HepG2 (cell line): ENCODE measurements around the gene CLCN1. TPM values are rescaled to one million over a fixed set of nuclear protein-coding genes. Genes with fewer than 3 reads are reported as not detected.

Experiments
- ESRRA ChIP-seq: sonication (generic); formaldehyde crosslinking; IDR thresholded peaks from 2 replicates; pipeline ENCODE4 v1.5.1; 2020; ENCODE audit warnings: mild to moderate bottlenecking, low read depth, missing genetic modification reagents
- GTF3A ChIP-seq: sonication (generic); formaldehyde crosslinking; conservative IDR thresholded peaks from 2 replicates; pipeline ENCODE4 v1.4.0; 2020; ENCODE audit warnings: mild to moderate bottlenecking, missing genetic modification reagents
- HMG20A ChIP-seq: IDR thresholded peaks from 2 replicates; pipeline ENCODE4 v1.6.1; 2016; ENCODE audit warnings: borderline replicate concordance
- HNF4G ChIP-seq, 2 experiments: sonication (generic) in 1 of 2; formaldehyde crosslinking in 1 of 2; IDR thresholded peaks; 2 replicates each; pipeline versions ENCODE4 v1.4.0 to v1.6.1; 2011 to 2020; ENCODE audit warnings: borderline replicate concordance in 2 of 2, low read depth in 2 of 2, mild to moderate bottlenecking in 2 of 2, low read length in 1 of 2, missing genetic modification reagents in 1 of 2, moderate library complexity in 1 of 2
- IRF2 ChIP-seq: IDR thresholded peaks from 2 replicates; pipeline ENCODE4 v1.6.1; 2018; ENCODE audit warnings: missing genetic modification reagents, missing compliant biosample characterization
- KDM6A ChIP-seq: IDR thresholded peaks from 2 replicates; pipeline ENCODE4 v1.6.1; 2016; ENCODE audit warnings: low read depth
- MAF1 ChIP-seq: sonication (generic); formaldehyde crosslinking; IDR thresholded peaks from 2 replicates; pipeline ENCODE4 v1.5.0; 2020; ENCODE audit warnings: missing genetic modification reagents, borderline replicate concordance
- MAFF ChIP-seq: IDR thresholded peaks from 2 replicates; pipeline ENCODE4 v1.6.1; 2011; ENCODE audit warnings: low read depth, low read length, improper control_type of control experiment
- MLX ChIP-seq: IDR thresholded peaks from 2 replicates; pipeline ENCODE4 v1.6.1; 2016
- NFYB ChIP-seq: sonication (generic); formaldehyde crosslinking; IDR thresholded peaks from 2 replicates; pipeline ENCODE4 v1.4.0; 2020; ENCODE audit warnings: missing genetic modification reagents
- PHF5A ChIP-seq: IDR thresholded peaks from one replicate; pipeline ENCODE4 v1.6.1; 2018; ENCODE audit warnings: low read depth, missing genetic modification reagents; ENCODE audit not compliant: unreplicated experiment
- SOX13 ChIP-seq, 3 experiments: fragments of 450-650 bp in 1 of 3; sonication (generic) in 1 of 3; formaldehyde crosslinking in 1 of 3; IDR thresholded peaks in 2 of 3; conservative IDR thresholded peaks in 1 of 3; 2 replicates each; pipeline versions ENCODE4 v1.5.0 to v1.6.1; 2016 to 2020; ENCODE audit warnings: antibody characterized with exemption in 1 of 3, mild to moderate bottlenecking in 1 of 3, missing compliant biosample characterization in 1 of 3, missing genetic modification reagents in 1 of 3, moderate library complexity in 1 of 3
- SP2 ChIP-seq: sonication (generic); formaldehyde crosslinking; IDR thresholded peaks from 2 replicates; pipeline ENCODE4 v1.5.1; 2020; ENCODE audit warnings: mild to moderate bottlenecking, missing genetic modification reagents
- TCF12 ChIP-seq, 2 experiments: fragments of 450-650 bp in 1 of 2; sonication (generic) in 1 of 2; formaldehyde crosslinking in 1 of 2; IDR thresholded peaks; 2 replicates each; pipeline versions ENCODE4 v1.6.1 to v1.8.0; 2017 to 2022; ENCODE audit warnings: antibody characterized with exemption in 1 of 2, mild to moderate bottlenecking in 1 of 2, missing genetic modification reagents in 1 of 2, moderate library complexity in 1 of 2
- ZBTB25 ChIP-seq: IDR thresholded peaks from 2 replicates; pipeline ENCODE4 v1.6.1; 2018; ENCODE audit warnings: missing genetic modification reagents
- ZBTB38 ChIP-seq: sonication (generic); formaldehyde crosslinking; IDR thresholded peaks from 2 replicates; pipeline ENCODE4 v1.5.1; 2020; ENCODE audit warnings: mild to moderate bottlenecking, missing genetic modification reagents
- ZNF17 ChIP-seq: sonication (generic); formaldehyde crosslinking; IDR thresholded peaks from 2 replicates; pipeline ENCODE4 v1.5.0; 2020; ENCODE audit warnings: mild to moderate bottlenecking, missing genetic modification reagents
- ZNF589 ChIP-seq: sonication (generic); formaldehyde crosslinking; conservative IDR thresholded peaks from 2 replicates; pipeline ENCODE4 v1.8.0; 2022; ENCODE audit warnings: mild to moderate bottlenecking, moderate library complexity, missing genetic modification reagents
- polyA plus RNA-seq, 8 experiments: library from polyadenylated mRNA; depleted of rRNA in 3 of 8; stranded (reverse) in 7 of 8; unstranded in 1 of 8; fragments of >200 nt; fragmentation: Illumina TruSeq in 4 of 8; extraction: Trizol in 4 of 8; gene quantifications; 2 replicates each; pipeline versions ENCODE4 v1.2.1 to v1.2.3, GENCODE V29; 2011 to 2016; ENCODE audit warnings: low read depth in 4 of 8, missing spikeins in 1 of 8, mixed read lengths in 1 of 8; ENCODE audit not compliant: insufficient read depth in 1 of 8
- total RNA-seq, 5 experiments: library from RNA; depleted of rRNA; stranded (reverse); fragments of >200 nt; fragmentation: Illumina TruSeq; extraction: Trizol; gene quantifications; 2 replicates each; pipeline ENCODE4 v1.2.3, GENCODE V29; 2016; ENCODE audit warnings: low read depth in 1 of 5
- TF ChIP-seq, protein P1 (sequence below): sonication (generic); formaldehyde crosslinking; IDR thresholded peaks from 2 replicates; pipeline ENCODE4; 2020; ENCODE audit warnings: missing genetic modification reagents, mild to moderate bottlenecking, borderline replicate concordance
- TF ChIP-seq, protein P2 (sequence below): IDR thresholded peaks from 2 replicates; pipeline ENCODE4 v1.6.1; 2016

CLCN1 gene
- total and polyA plus RNA-seq, 2 of the 13 experiments (the other 11 are each of a cell fraction or from before 2014, with no cell fraction given) = 0.01 TPM; not detected in 1

DNA sequence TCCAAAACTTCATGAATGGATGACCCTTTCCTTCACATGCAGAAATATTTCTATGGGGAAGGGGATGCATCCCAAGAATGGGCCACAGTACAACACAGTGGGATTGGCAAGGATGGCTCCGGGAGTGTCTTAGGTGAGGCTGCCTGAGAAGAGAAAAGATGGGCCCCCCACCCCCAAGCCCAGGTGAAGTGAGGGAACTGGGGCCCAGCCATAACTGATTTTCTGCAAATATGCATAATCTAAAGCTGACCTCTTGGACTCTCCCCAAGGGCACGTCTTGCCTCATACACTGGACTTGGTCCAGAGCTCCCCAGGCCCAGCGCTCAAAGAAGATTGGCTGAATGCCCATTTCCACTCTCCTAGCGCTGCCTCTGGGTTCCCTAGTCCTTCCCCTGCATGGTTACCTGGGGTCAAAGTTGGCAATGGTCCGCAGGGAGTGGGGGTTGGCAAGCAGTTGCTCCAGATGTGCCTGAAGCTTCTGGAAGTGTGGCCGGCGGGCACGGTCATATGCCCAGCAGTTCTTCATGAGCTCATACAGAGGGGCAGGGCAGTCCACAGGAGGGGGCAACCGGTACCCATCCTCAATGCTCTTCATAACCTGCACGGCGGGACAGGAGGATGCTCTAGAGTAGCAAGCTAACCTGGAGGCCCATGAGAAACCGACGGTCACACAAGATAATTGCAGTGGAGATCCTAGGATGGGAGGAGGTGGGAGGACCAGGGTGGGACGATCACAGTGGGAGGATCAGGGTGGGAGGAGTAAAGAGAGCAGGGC, 77.5 kb downstream of the CLCN1 start (continued):
- TF ChIP-seq TCF12 (IDR thresholded peaks at IDR 0.05) (no peak), TCF12 (CRISPR knock-in tag; IDR thresholded peaks at IDR 0.05) (no peak), ZBTB25 (CRISPR knock-in tag) (peak; percentile 75), SOX13 (IDR thresholded peaks at IDR 0.05) (no peak), SOX13 (CRISPR knock-in tag; conservative IDR thresholded peaks at IDR 0.05 in 1 of 2, IDR thresholded peaks at IDR 0.05 in 1 of 2) (peak in 1 of 2 experiments; percentile 80; a peak in 2 of 4 replicates), ZBTB38 (CRISPR knock-in tag) (0 out of 2 replicates have a peak, but pooled peaks have one; percentile 49), IRF2 (peak; percentile 66), MAFF (peak; percentile 33; the same call in 1 of the 2 replicates), ESRRA (CRISPR knock-in tag) (peak; percentile 96), KDM6A (peak; percentile 84), MLX (CRISPR knock-in tag) (peak; percentile 43; the same call in 1 of the 2 replicates), NFYB (CRISPR knock-in tag) (peak; percentile 36; the same call in 1 of the 2 replicates), GTF3A (CRISPR knock-in tag) (0 out of 2 replicates have a peak, but pooled peaks have one; percentile 44), MAF1 (no peak), SP2 (CRISPR knock-in tag) (no peak), PHF5A (peak; percentile 76), HMG20A (CRISPR knock-in tag) (peak; percentile 83), ZNF589 (CRISPR knock-in tag) (peak; percentile 49; the same call in 1 of the 2 replicates), ZNF17 (CRISPR knock-in tag) (no peak), HNF4G (IDR thresholded peaks at IDR 0.05; ENCODE audit: borderline replicate concordance, low read depth, low read length) (peak; percentile 94), HNF4G (CRISPR knock-in tag; IDR thresholded peaks at IDR 0.05; ENCODE audit: borderline replicate concordance, low read depth) (peak; percentile 80; the same call in 1 of the 2 replicates)
- TF ChIP-seq, protein P1, sequence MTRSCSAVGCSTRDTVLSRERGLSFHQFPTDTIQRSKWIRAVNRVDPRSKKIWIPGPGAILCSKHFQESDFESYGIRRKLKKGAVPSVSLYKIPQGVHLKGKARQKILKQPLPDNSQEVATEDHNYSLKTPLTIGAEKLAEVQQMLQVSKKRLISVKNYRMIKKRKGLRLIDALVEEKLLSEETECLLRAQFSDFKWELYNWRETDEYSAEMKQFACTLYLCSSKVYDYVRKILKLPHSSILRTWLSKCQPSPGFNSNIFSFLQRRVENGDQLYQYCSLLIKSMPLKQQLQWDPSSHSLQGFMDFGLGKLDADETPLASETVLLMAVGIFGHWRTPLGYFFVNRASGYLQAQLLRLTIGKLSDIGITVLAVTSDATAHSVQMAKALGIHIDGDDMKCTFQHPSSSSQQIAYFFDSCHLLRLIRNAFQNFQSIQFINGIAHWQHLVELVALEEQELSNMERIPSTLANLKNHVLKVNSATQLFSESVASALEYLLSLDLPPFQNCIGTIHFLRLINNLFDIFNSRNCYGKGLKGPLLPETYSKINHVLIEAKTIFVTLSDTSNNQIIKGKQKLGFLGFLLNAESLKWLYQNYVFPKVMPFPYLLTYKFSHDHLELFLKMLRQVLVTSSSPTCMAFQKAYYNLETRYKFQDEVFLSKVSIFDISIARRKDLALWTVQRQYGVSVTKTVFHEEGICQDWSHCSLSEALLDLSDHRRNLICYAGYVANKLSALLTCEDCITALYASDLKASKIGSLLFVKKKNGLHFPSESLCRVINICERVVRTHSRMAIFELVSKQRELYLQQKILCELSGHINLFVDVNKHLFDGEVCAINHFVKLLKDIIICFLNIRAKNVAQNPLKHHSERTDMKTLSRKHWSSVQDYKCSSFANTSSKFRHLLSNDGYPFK = peak; percentile 17; the same call in 1 of the 2 replicates
- TF ChIP-seq, protein P2, sequence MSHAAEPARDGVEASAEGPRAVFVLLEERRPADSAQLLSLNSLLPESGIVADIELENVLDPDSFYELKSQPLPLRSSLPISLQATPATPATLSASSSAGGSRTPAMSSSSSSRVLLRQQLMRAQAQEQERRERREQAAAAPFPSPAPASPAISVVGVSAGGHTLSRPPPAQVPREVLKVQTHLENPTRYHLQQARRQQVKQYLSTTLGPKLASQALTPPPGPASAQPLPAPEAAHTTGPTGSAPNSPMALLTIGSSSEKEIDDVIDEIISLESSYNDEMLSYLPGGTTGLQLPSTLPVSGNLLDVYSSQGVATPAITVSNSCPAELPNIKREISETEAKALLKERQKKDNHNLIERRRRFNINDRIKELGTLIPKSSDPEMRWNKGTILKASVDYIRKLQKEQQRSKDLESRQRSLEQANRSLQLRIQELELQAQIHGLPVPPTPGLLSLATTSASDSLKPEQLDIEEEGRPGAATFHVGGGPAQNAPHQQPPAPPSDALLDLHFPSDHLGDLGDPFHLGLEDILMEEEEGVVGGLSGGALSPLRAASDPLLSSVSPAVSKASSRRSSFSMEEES (CRISPR knock-in tag) = no peak
